GM12865 (cell line): ENCODE measurements around the gene UBXN6.

ENCODE experiments used
- DNase-seq: peaks from one replicate; pipeline ENCODE4 v3.0.0; 2010; ENCODE audit warnings: low read depth
- H3K4me3 ChIP-seq: 2 replicates; pipeline ENCODE4 v1.5.1; 2011; ENCODE audit warnings: mild to moderate bottlenecking, low read depth, low read length, control low read depth
- CTCF ChIP-seq: IDR thresholded peaks from 2 replicates; pipeline ENCODE4 v1.5.1; 2011; ENCODE audit warnings: low read length, control low read depth, low read depth, inconsistent platforms; ENCODE audit not compliant: insufficient read depth; ENCODE audit errors: missing control alignments

The UBXN6 gene

GRCh38 chr19:4499318-4499717 is 41.7 kb upstream of the UBXN6 start:
- TF ChIP-seq CTCF, result no peak
- H3K4me3 ChIP-seq, result no peak overlapping the region
- DNase-seq, result no peak

GRCh38 chr19:4498694-4499093 is 41.1 kb upstream of the UBXN6 start:
- TF ChIP-seq CTCF, result no peak
- H3K4me3 ChIP-seq, result no peak overlapping the region
- DNase-seq, result no peak

- TF ChIP-seq CTCF, result no peak
These were observed 40.3 kb upstream of the UBXN6 start for GRCh38 chr19:4497770-4498389.

GRCh38 chr19:4496304-4496703 is 38.7 kb upstream of the UBXN6 start:
- TF ChIP-seq CTCF, result no peak
- no peak overlapping the region for H3K4me3 ChIP-seq
- no peak for DNase-seq

More at GRCh38 chr19:4497770-4498389, 40.3 kb upstream of the UBXN6 start:
- no peak overlapping the region for H3K4me3 ChIP-seq
- DNase-seq, result no peak

GRCh38 chr19:4495471-4495870 is 37.9 kb upstream of the UBXN6 start:
- peak; percentile 47 for TF ChIP-seq CTCF
- H3K4me3 ChIP-seq, result no peak overlapping the region
- DNase-seq, result peak; percentile 34

GRCh38 chr19:4494691-4495064 is 37.1 kb upstream of the UBXN6 start:
- no peak for TF ChIP-seq CTCF
- H3K4me3 ChIP-seq, result no peak overlapping the region
- DNase-seq, result no peak

- H3K4me3 ChIP-seq, result no peak overlapping the region
- no peak for DNase-seq
- TF ChIP-seq CTCF, result no peak
These were observed 36.5 kb upstream of the UBXN6 start for GRCh38 chr19:4493929-4494690.
